ENCODE results near the gene NDUFS3.

Gene NDUFS3

GRCh38 chr11:47595967-47596366 is 17.1 kb downstream of the NDUFS3 start:
- no peak for DNase-seq (ENCODE audit: low read depth)
- H3K4me3 ChIP-seq (ENCODE audit: low read depth, low read length), result no peak overlapping the region
- TF ChIP-seq MYC (IDR thresholded peaks at IDR 0.05; ENCODE audit: low read depth, low read length) (no peak), POLR2A (IDR thresholded peaks at IDR 0.05; ENCODE audit: extremely low read depth, insufficient read length) (no peak), CTCF (IDR thresholded peaks at IDR 0.05; ENCODE audit: low read depth, low read length) (no peak)

GRCh38 chr11:47599902-47600301 is 21.0 kb downstream of the NDUFS3 start:
- no peak overlapping the region for H3K4me3 ChIP-seq (ENCODE audit: low read depth, low read length)
- no peak for DNase-seq (ENCODE audit: low read depth)
- TF ChIP-seq MAX (IDR thresholded peaks at IDR 0.05; ENCODE audit: low read depth, low read length) (no peak), MYC (IDR thresholded peaks at IDR 0.05; ENCODE audit: low read depth, low read length) (no peak), POLR2A (IDR thresholded peaks at IDR 0.05; ENCODE audit: extremely low read depth, insufficient read length) (no peak), CTCF (IDR thresholded peaks at IDR 0.05; ENCODE audit: low read depth, low read length) (no peak)

- TF ChIP-seq MAX (IDR thresholded peaks at IDR 0.05; ENCODE audit: low read depth, low read length) (no peak), MYC (IDR thresholded peaks at IDR 0.05; ENCODE audit: low read depth, low read length) (no peak), CTCF (IDR thresholded peaks at IDR 0.05; ENCODE audit: low read depth, low read length) (no peak), POLR2A (IDR thresholded peaks at IDR 0.05; ENCODE audit: extremely low read depth, insufficient read length) (no peak)
- H3K4me3 ChIP-seq (ENCODE audit: low read depth, low read length), result no peak overlapping the region
- DNase-seq (ENCODE audit: low read depth), result no peak
Measured at GRCh38 chr11:47603295-47603694, 24.4 kb downstream of the NDUFS3 start.

- TF ChIP-seq CTCF (IDR thresholded peaks at IDR 0.05; ENCODE audit: low read depth, low read length), result no peak
- TF ChIP-seq POLR2A (IDR thresholded peaks at IDR 0.05; ENCODE audit: extremely low read depth, insufficient read length), result no peak
- no peak for TF ChIP-seq MAX (IDR thresholded peaks at IDR 0.05; ENCODE audit: low read depth, low read length)
- no peak for TF ChIP-seq MYC (IDR thresholded peaks at IDR 0.05; ENCODE audit: low read depth, low read length)
- H3K4me3 ChIP-seq (ENCODE audit: low read depth, low read length), result no peak overlapping the region
- DNase-seq (ENCODE audit: low read depth), result no peak
Measured at GRCh38 chr11:47605921-47606320, 27.0 kb downstream of the NDUFS3 start.

GRCh38 chr11:47606731-47607130 is 27.9 kb downstream of the NDUFS3 start:
- TF ChIP-seq MYC (IDR thresholded peaks at IDR 0.05; ENCODE audit: low read depth, low read length) (no peak), MAX (IDR thresholded peaks at IDR 0.05; ENCODE audit: low read depth, low read length) (no peak), CTCF (IDR thresholded peaks at IDR 0.05; ENCODE audit: low read depth, low read length) (no peak), POLR2A (IDR thresholded peaks at IDR 0.05; ENCODE audit: extremely low read depth, insufficient read length) (no peak)
- DNase-seq (ENCODE audit: low read depth), result no peak
- no peak overlapping the region for H3K4me3 ChIP-seq (ENCODE audit: low read depth, low read length)

- no peak for TF ChIP-seq MAX (IDR thresholded peaks at IDR 0.05; ENCODE audit: low read depth, low read length)
- TF ChIP-seq POLR2A (IDR thresholded peaks at IDR 0.05; ENCODE audit: extremely low read depth, insufficient read length), result no peak
- no peak for TF ChIP-seq CTCF (IDR thresholded peaks at IDR 0.05; ENCODE audit: low read depth, low read length)
- no peak for TF ChIP-seq MYC (IDR thresholded peaks at IDR 0.05; ENCODE audit: low read depth, low read length)
- H3K4me3 ChIP-seq (ENCODE audit: low read depth, low read length), result no peak overlapping the region
- no peak for DNase-seq (ENCODE audit: low read depth)
Measured at GRCh38 chr11:47607380-47607779, 28.5 kb downstream of the NDUFS3 start.
